Adrenal gland (tissue), 5 donors: ENCODE measurements around the gene CKM.

Experiments
- CTCF ChIP-seq, 6 experiments: fragments of 450-650 bp in 4 of 6; fragments of 200-600 bp in 2 of 6; sonication (generic) in 1 of 6; IDR thresholded peaks; 1 replicate in 5 of 6; 2 replicates in 1 of 6; pipeline versions ENCODE4 v1.5.1 to v1.8.0; 2016 to 2021; ENCODE audit warnings: antibody characterized with exemption in 6 of 6, mild to moderate bottlenecking in 2 of 6, moderate library complexity in 1 of 6
- POLR2A ChIP-seq, 2 donors: fragments of 450-650 bp; IDR thresholded peaks; one replicate each; pipeline ENCODE4 v1.6.1; 2017; ENCODE audit warnings: antibody characterized with exemption in 2 of 2, mild to moderate bottlenecking in 2 of 2, moderate library complexity in 1 of 2
- donor health status: DM: no; HTN: no; CAD: no.

- TF ChIP-seq CTCF (IDR thresholded peaks at IDR 0.05) (no peak), POLR2A (IDR thresholded peaks at IDR 0.05) (no peak)
Observed at GRCh38 chr19:45295873-45296272, 26.8 kb downstream of the CKM start.
